ENCODE measurements around the gene CPNE5. TPM values are rescaled to one million over a fixed set of nuclear protein-coding genes. Genes with fewer than 3 reads are reported as not detected.

CPNE5 gene
- total and polyA plus RNA-seq, 8 donors, result 1.2 to 15.9 (median 2.4) TPM; not detected in 1

GRCh38 chr6:36788186-36788585 lies 51.1 kb downstream of the CPNE5 start:
- no peak for DNase-seq
- Histone ChIP-seq H3K4me3 (no peak overlapping the region), H3K27ac (no peak overlapping the region), H3K27me3 (peaks cover 0 to 32% (median 0%) of the 10 kb centered on the region in 3 donors), H3K4me1 (peaks cover 0 to 6% (median 0%) of the 10 kb centered on the region in 4 donors), H3K36me3 (no peaks in the 10 kb centered on the region), H3K9me3 (no peaks in the 10 kb centered on the region)
- 84 to 94% (median 89%) methylated on average over 4 to 8 of the region's 8 CpGs for WGBS, 5 donors
- intact Hi-C loops (cut with DNase I; ENCODE audit: low total_unique reads), result no loop called here
- TF ChIP-seq POLR2AphosphoS5 (IDR thresholded peaks at IDR 0.05) (no peak), POLR2A (IDR thresholded peaks at IDR 0.05) (no peak), CTCF (IDR thresholded peaks at IDR 0.05) (no peak), EP300 (IDR thresholded peaks at IDR 0.05) (no peak)

DNA sequence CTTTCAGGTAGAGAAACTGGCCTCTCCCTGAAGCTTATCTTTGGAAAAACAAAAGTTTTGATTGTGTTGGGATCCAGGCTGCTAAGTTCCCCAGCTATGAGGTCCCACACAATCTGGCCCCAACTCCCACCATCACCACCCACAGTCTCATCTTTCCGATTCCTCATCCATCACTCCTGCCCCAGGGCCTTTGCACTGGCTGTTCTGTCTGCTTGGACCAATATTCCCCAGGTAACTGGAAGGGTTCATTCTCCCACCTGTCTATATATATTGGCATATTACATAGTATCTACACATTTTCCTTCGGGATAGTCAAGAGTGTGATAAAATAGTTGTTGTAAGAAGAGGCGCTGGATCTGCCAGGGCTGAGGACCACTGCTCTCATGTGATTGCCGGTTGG lies 52.0 kb downstream of the CPNE5 start:
- peaks cover 0 to 6% (median 0%) of the 10 kb centered on the region in 4 donors for H3K4me1 ChIP-seq
- H3K27me3 ChIP-seq, result peaks cover 0 to 23% (median 0%) of the 10 kb centered on the region in 3 donors
- H3K36me3 ChIP-seq, result no peaks in the 10 kb centered on the region
- H3K9me3 ChIP-seq, result no peaks in the 10 kb centered on the region
- H3K27ac ChIP-seq, result no peak overlapping the region
- no peak overlapping the region for H3K4me3 ChIP-seq
- intact Hi-C loops (cut with DNase I; ENCODE audit: low total_unique reads), result no loop called here
- WGBS, 5 donors, result 94 to 98% (median 97%) methylated on average over 4 of the region's 4 CpGs
- TF ChIP-seq POLR2A (IDR thresholded peaks at IDR 0.05) (no peak), POLR2AphosphoS5 (IDR thresholded peaks at IDR 0.05) (no peak), EP300 (IDR thresholded peaks at IDR 0.05) (no peak), CTCF (IDR thresholded peaks at IDR 0.05) (no peak)
- no peak for DNase-seq

GRCh38 chr6:36786055-36786675 lies 53.1 kb downstream of the CPNE5 start:
- no peak for DNase-seq
- Histone ChIP-seq H3K4me3 (no peak overlapping the region), H3K27me3 (peaks cover 0 to 14% (median 0%) of the 10 kb centered on the region in 3 donors), H3K4me1 (peaks cover 0 to 8% (median 0%) of the 10 kb centered on the region in 4 donors), H3K9me3 (no peaks in the 10 kb centered on the region), H3K36me3 (no peaks in the 10 kb centered on the region), H3K27ac (no peak overlapping the region)
- intact Hi-C loops (cut with DNase I; ENCODE audit: low total_unique reads), result no loop called here
- no peak for TF ChIP-seq POLR2A (IDR thresholded peaks at IDR 0.05)
- TF ChIP-seq CTCF (IDR thresholded peaks at IDR 0.05), result no peak
- TF ChIP-seq EP300 (IDR thresholded peaks at IDR 0.05), result no peak
- TF ChIP-seq POLR2AphosphoS5 (IDR thresholded peaks at IDR 0.05), result no peak
- 52 to 73% (median 65%) methylated on average over 6 of the region's 6 CpGs for WGBS, 5 donors

- DNase-seq, result no peak
- WGBS, 5 donors, result 62 to 81% (median 68%) methylated on average over 3 of the region's 3 CpGs
- intact Hi-C loops (cut with DNase I; ENCODE audit: low total_unique reads), result no loop called here
- Histone ChIP-seq H3K4me1 (peaks cover 0 to 18% (median 7%) of the 10 kb centered on the region in 4 donors), H3K27me3 (peaks cover 0 to 8% (median 0%) of the 10 kb centered on the region in 3 donors), H3K9me3 (no peaks in the 10 kb centered on the region), H3K36me3 (no peaks in the 10 kb centered on the region), H3K4me3 (no peak overlapping the region), H3K27ac (no peak overlapping the region)
- TF ChIP-seq POLR2A (IDR thresholded peaks at IDR 0.05), result no peak
- no peak for TF ChIP-seq CTCF (IDR thresholded peaks at IDR 0.05)
- TF ChIP-seq EP300 (IDR thresholded peaks at IDR 0.05), result no peak
- no peak for TF ChIP-seq POLR2AphosphoS5 (IDR thresholded peaks at IDR 0.05)
Observed at GRCh38 chr6:36784376-36784636, 54.9 kb downstream of the CPNE5 start.

All from stomach (tissue), 9 donors.